CD4-positive, CD25-positive, alpha-beta regulatory T cell (primary cell): ENCODE data around the gene COL20A1. TPM values are rescaled to one million over a fixed set of nuclear protein-coding genes. Genes with fewer than 3 reads are reported as not detected.

ENCODE experiments used
- ATAC-seq, 2 donors: fragments of 150-1000 bp; cut with Tn5 transposase; one replicate each; pipeline ENCODE4 v1.10.0; 2021; ENCODE audit warnings: low read depth in 2 of 2, moderate number of reproducible peaks in 2 of 2, moderate library complexity in 1 of 2
- DNase-seq, 3 donors: peaks; one replicate each; pipeline versions ENCODE4 v3.0.0 to v3.0.0-alpha.2; 2012 to 2022; ENCODE audit warnings: mixed read lengths in 1 of 3
- H3K27ac ChIP-seq: one replicate; pipeline ENCODE4 v1.7.0; 2013; ENCODE audit warnings: mild to moderate bottlenecking, low read length; ENCODE audit not compliant: insufficient read depth, poor library complexity, severe bottlenecking
- H3K27me3 ChIP-seq: one replicate; pipeline ENCODE4 v1.7.0; 2013; ENCODE audit warnings: low read length; ENCODE audit not compliant: control insufficient read depth, insufficient read depth
- H3K36me3 ChIP-seq: one replicate; pipeline ENCODE4 v1.7.0; 2013; ENCODE audit warnings: mild to moderate bottlenecking, low read length, moderate library complexity; ENCODE audit not compliant: control insufficient read depth, insufficient read depth
- H3K4me1 ChIP-seq: 2 replicates; pipeline ENCODE4 v1.7.0; 2013; ENCODE audit warnings: mild to moderate bottlenecking, low read length; ENCODE audit not compliant: insufficient read depth, control insufficient read depth, poor library complexity, severe bottlenecking
- H3K4me3 ChIP-seq: one replicate; pipeline ENCODE4 v1.7.0; 2013; ENCODE audit warnings: low read depth, mild to moderate bottlenecking, low read length, moderate library complexity
- H3K9me3 ChIP-seq, 2 experiments: 1 replicate in 1 of 2; 2 replicates in 1 of 2; pipeline ENCODE4 v1.7.0; 2013; ENCODE audit warnings: low read length in 2 of 2, mild to moderate bottlenecking in 1 of 2, moderate library complexity in 1 of 2; ENCODE audit not compliant: control insufficient read depth in 2 of 2
- H3K27ac Mint-ChIP-seq, 3 donors: one replicate each; pipeline ENCODE4 v1.8.0; 2020 to 2022; ENCODE audit warnings: mild to moderate bottlenecking in 3 of 3, mixed read lengths in 3 of 3, moderate library complexity in 2 of 3
- H3K27me3 Mint-ChIP-seq: one replicate; pipeline ENCODE4 v1.8.0; 2022; ENCODE audit warnings: mild to moderate bottlenecking, mixed read lengths
- H3K36me3 Mint-ChIP-seq: one replicate; pipeline ENCODE4 v1.8.0; 2020; ENCODE audit warnings: mixed read lengths
- H3K4me1 Mint-ChIP-seq, 4 donors: one replicate each; pipeline ENCODE4 v1.8.0; 2020 to 2022; ENCODE audit warnings: mixed read lengths in 4 of 4, mild to moderate bottlenecking in 1 of 4
- H3K4me3 Mint-ChIP-seq, 4 donors: one replicate each; pipeline ENCODE4 v1.8.0; 2020 to 2022; ENCODE audit warnings: mild to moderate bottlenecking in 4 of 4, mixed read lengths in 4 of 4, moderate library complexity in 3 of 4
- H3K9me3 Mint-ChIP-seq, 7 donors: one replicate each; pipeline ENCODE4 v1.8.0; 2020 to 2022; ENCODE audit warnings: mixed read lengths in 7 of 7, mild to moderate bottlenecking in 3 of 7, moderate library complexity in 2 of 7
- polyA plus RNA-seq, 4 donors: library from polyadenylated mRNA; unstranded; fragments of 300-500 nt; fragmentation: Illumina TruSeq; gene quantifications; one replicate each; pipeline ENCODE4 v1.2.3, GENCODE V29; 2021
- total RNA-seq: library from RNA; stranded (reverse); gene quantifications from one replicate; pipeline ENCODE4 v1.2.3, GENCODE V29; 2022

The COL20A1 gene
- total and polyA plus RNA-seq, 5 donors from 2014 or later = 0.20 TPM; not detected in 4

DNA sequence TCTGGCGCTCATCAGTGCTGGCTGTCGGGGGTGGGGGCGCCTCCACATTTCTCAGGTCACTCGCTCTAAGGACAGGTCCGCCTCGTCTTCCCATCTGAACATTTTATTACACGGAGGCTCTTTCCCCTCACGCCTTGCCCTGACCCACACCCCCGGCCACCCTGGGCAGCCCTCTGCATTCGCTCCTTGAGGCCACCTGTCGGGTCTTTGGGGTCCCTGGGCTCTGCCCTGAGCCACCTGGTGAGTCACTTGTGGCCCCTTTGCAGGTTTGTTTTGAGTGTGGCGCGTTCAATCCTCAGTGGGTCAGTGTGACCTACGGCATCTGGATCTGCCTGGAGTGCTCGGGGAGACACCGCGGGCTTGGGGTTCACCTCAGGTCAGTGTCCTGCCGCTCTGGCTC is 17.2 kb upstream of the COL20A1 start:
- peaks cover 0 to 29% (median 25%) of the 10 kb centered on the region in 4 donors for H3K4me1 Mint-ChIP-seq
- Histone ChIP-seq H3K36me3 (peaks cover 39% of the 10 kb centered on the region), H3K27ac (no peak overlapping the region), H3K27me3 (no peaks in the 10 kb centered on the region), H3K4me3 (no peak overlapping the region), H3K9me3 (no peaks in the 10 kb centered on the region), H3K4me1 (peaks cover 21% of the 10 kb centered on the region)
- H3K9me3 Mint-ChIP-seq = no peaks in the 10 kb centered on the region
- no peaks in the 10 kb centered on the region for H3K27me3 Mint-ChIP-seq
- no peak overlapping the region for H3K27ac Mint-ChIP-seq
- ATAC-seq (no peak), DNase-seq (no peak)
- peak overlapping the region in 2 of 4 donors; percentile 61 to 82 for H3K4me3 Mint-ChIP-seq
- peaks cover 4% of the 10 kb centered on the region for H3K36me3 Mint-ChIP-seq

DNA sequence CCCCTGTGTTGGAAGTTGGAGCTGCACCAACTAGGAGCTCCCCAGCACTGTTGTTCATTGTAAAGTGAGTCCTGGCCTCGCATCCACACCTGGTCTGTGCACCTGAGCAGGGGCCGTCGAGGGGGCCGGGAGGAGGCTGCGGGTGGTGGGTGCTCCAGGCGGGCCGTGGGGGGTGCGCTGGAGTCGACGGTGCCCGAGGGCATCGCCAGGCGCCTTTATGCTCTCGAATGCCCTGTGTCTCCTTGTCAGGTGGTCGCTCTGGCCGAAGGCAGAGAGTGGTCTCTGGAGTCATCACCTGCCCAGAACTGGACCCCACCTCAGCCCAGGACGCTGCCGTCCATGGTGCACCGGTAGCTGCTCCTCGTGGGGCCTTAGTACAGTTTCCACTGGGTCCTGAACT is 16.0 kb upstream of the COL20A1 start:
- Histone ChIP-seq H3K4me3 (no peak overlapping the region), H3K4me1 (peaks cover 18% of the 10 kb centered on the region), H3K9me3 (no peaks in the 10 kb centered on the region), H3K27ac (no peak overlapping the region), H3K36me3 (peaks cover 39% of the 10 kb centered on the region), H3K27me3 (no peaks in the 10 kb centered on the region)
- H3K4me1 Mint-ChIP-seq = peaks cover 0 to 23% (median 18%) of the 10 kb centered on the region in 4 donors
- H3K27me3 Mint-ChIP-seq = no peaks in the 10 kb centered on the region
- H3K27ac Mint-ChIP-seq = no peak overlapping the region
- no peaks in the 10 kb centered on the region for H3K9me3 Mint-ChIP-seq
- DNase-seq = no peak
- peaks cover 4% of the 10 kb centered on the region for H3K36me3 Mint-ChIP-seq
- peak overlapping the region in 1 of 4 donors; percentile 82 for H3K4me3 Mint-ChIP-seq
- ATAC-seq = no peak

DNA sequence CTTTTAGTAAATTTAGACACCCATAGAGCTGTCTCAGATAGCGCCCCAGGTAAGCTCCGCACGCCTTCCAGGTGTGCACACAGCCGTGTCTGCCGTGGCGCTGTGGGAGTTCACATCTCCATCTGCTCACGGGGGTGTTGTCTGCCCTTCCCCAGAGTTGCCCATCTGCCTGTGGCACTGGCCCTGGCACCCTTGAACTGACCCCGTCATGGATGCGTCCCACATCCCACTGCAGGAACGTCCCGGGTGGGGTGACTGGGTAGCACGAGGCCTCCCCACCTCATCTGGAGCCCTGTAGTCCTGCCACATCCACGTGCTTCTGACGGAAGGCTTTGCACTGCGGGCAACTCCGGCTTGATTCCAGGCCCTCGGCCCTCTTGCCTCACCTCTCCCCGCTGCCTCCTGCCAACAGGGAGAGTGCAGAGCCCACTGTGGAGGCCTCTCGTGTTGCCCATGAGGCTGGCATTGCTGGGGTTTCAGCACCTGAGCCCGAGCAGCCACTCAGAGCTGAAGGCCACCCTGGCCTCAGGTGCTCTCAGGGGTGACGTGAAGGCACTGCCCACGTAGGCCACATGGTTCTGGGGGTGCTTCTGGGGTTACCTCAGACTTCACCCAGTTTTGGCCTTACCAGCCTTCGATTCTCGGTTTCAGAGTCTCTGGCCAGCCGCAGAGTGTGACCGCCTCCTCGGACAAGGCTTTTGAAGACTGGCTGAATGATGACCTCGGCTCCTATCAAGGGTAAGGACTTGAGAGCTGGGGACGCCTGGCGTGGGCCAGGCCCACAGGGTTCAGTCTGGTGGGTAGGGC is 15.3 kb upstream of the COL20A1 start:
- H3K27ac Mint-ChIP-seq = no peak overlapping the region
- Histone ChIP-seq H3K27ac (no peak overlapping the region), H3K9me3 (no peaks in the 10 kb centered on the region), H3K4me3 (no peak overlapping the region), H3K36me3 (peaks cover 39% of the 10 kb centered on the region), H3K27me3 (no peaks in the 10 kb centered on the region), H3K4me1 (peaks cover 16% of the 10 kb centered on the region)
- no peak overlapping the region for H3K4me3 Mint-ChIP-seq
- ATAC-seq (no peak), DNase-seq (no peak)
- peaks cover 0 to 23% (median 18%) of the 10 kb centered on the region in 4 donors for H3K4me1 Mint-ChIP-seq
- H3K9me3 Mint-ChIP-seq = no peaks in the 10 kb centered on the region
- H3K27me3 Mint-ChIP-seq = no peaks in the 10 kb centered on the region
- peaks cover 4% of the 10 kb centered on the region for H3K36me3 Mint-ChIP-seq

DNA sequence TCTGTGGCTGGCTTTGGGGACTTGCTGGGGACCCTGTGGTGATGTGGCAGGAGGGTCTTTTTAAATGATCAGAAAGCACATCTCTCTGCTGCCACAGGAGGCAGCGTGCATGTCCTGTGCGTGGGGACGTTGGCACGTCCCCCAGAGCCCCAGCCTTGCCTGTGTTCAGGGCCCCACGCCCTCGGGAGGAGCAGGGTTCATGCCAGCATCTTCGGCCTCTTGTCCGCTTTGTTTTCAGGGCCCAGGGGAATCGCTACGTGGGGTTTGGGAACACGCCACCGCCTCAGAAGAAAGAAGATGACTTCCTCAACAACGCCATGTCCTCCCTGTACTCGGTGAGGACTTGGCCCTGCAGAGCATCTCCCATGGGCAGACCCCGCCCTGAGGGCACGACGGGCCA is 14.3 kb upstream of the COL20A1 start:
- peaks cover 0 to 18% (median 14%) of the 10 kb centered on the region in 4 donors for H3K4me1 Mint-ChIP-seq
- H3K27ac Mint-ChIP-seq = no peak overlapping the region
- H3K4me3 Mint-ChIP-seq = no peak overlapping the region
- peaks cover 43% of the 10 kb centered on the region for H3K36me3 ChIP-seq
- DNase-seq = no peak
- H3K4me1 ChIP-seq = peaks cover 8% of the 10 kb centered on the region
- H3K27me3 ChIP-seq = no peaks in the 10 kb centered on the region
- ATAC-seq = no peak
- no peaks in the 10 kb centered on the region for H3K9me3 Mint-ChIP-seq
- no peak overlapping the region for H3K4me3 ChIP-seq
- H3K27ac ChIP-seq = no peak overlapping the region
- H3K36me3 Mint-ChIP-seq = peaks cover 4% of the 10 kb centered on the region
- H3K27me3 Mint-ChIP-seq = no peaks in the 10 kb centered on the region
- H3K9me3 ChIP-seq = no peaks in the 10 kb centered on the region

DNA sequence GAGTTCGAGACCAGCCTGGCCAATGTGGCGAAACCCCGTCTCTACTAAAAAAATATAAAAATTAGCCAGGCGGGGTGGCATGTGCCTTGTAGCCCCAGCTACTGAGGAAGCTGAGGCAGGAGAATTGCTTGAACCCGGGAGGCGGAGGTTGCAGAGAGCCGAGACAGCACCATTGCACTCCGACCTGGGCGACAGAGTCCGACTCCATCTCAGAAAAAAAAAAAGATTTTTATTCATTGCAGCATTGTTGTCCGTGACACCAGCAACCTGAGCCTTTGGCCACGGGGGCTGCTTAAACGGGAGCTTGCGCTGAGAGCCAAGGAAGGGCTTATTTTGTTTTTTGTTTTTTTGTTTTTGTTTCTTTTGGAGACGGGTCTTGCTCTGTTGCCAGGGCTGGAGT is 13.1 kb upstream of the COL20A1 start:
- peak overlapping the region in 1 of 4 donors; percentile 54 for H3K4me3 Mint-ChIP-seq
- H3K27me3 ChIP-seq = no peaks in the 10 kb centered on the region
- H3K4me3 ChIP-seq = no peak overlapping the region
- H3K9me3 Mint-ChIP-seq = no peaks in the 10 kb centered on the region
- no peaks in the 10 kb centered on the region for H3K27me3 Mint-ChIP-seq
- H3K36me3 ChIP-seq = peaks cover 43% of the 10 kb centered on the region
- ATAC-seq (no peak), DNase-seq (no peak)
- H3K36me3 Mint-ChIP-seq = peaks cover 7% of the 10 kb centered on the region
- no peak overlapping the region for H3K27ac ChIP-seq
- H3K4me1 ChIP-seq = peaks cover 3% of the 10 kb centered on the region
- peaks cover 0 to 10% (median 4%) of the 10 kb centered on the region in 4 donors for H3K4me1 Mint-ChIP-seq
- no peak overlapping the region for H3K27ac Mint-ChIP-seq
- H3K9me3 ChIP-seq = no peaks in the 10 kb centered on the region

DNA sequence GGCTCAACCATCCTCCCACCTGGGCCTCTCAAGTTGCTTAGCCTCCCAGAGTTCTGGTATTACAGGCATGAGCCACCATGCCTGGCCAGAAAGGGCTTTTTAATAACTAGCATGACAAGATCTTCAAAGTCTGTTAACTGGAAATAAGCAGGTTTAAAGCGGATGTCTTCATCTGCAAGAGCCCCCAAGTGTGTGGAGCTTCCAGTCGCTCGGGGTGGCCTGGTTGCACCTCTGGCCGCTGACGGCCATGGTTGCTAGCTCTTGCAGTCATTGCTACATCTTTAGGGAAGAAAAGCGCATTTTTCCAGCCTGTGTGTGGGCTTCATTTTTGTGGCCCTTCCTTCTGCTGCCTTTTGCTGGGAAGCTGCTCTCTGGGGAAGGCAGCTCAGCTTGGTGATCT is 12.6 kb upstream of the COL20A1 start:
- ATAC-seq = no peak

DNA sequence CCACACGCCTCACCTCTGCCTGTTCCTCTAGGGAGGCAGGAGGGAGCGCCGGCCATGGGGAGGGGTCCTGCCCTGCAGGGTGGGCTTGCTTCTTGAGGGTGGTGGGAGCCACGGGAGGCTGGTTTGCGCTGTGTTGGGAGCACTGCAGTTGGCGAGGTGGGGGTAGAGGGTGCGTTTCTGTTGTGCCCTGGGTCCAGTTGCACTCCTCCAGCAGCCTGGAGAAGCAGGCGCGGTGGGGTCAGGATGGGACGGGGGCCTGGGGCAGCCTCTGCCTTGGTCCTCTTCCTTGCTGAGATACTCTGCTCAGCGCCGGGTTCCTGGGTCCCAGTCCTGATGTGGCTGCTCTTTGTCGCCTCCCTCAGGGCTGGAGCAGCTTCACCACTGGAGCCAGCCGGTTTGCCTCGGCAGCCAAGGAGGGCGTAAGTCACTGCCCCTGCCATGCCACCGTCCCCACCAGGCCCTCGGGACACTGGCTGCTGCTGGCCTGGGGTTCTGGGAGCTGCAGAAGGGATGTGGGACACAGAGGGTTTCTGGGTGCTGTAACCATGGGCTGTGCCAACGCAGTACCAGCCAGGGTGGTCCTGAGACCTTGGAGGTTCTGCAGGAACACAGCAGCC is 11.9 kb upstream of the COL20A1 start:
- Mint-ChIP-seq H3K9me3 (no peaks in the 10 kb centered on the region), H3K27me3 (no peaks in the 10 kb centered on the region), H3K4me3 (no peak overlapping the region), H3K27ac (no peak overlapping the region), H3K36me3 (peaks cover 7% of the 10 kb centered on the region), H3K4me1 (peaks cover 0 to 4% (median 0%) of the 10 kb centered on the region in 4 donors)
- ATAC-seq = no peak
- peaks cover 3% of the 10 kb centered on the region for H3K4me1 ChIP-seq
- H3K36me3 ChIP-seq = peaks cover 44% of the 10 kb centered on the region
- DNase-seq = no peak
- no peak overlapping the region for H3K4me3 ChIP-seq
- H3K27ac ChIP-seq = no peak overlapping the region
- no peaks in the 10 kb centered on the region for H3K27me3 ChIP-seq
- no peaks in the 10 kb centered on the region for H3K9me3 ChIP-seq

More for the DNA sequence above, 12.6 kb upstream of the COL20A1 start:
- Histone ChIP-seq H3K27ac (no peak overlapping the region), H3K9me3 (no peaks in the 10 kb centered on the region), H3K4me3 (no peak overlapping the region), H3K36me3 (peaks cover 43% of the 10 kb centered on the region), H3K27me3 (no peaks in the 10 kb centered on the region), H3K4me1 (peaks cover 3% of the 10 kb centered on the region)
- no peak overlapping the region for H3K4me3 Mint-ChIP-seq
- no peaks in the 10 kb centered on the region for H3K9me3 Mint-ChIP-seq
- H3K36me3 Mint-ChIP-seq = peaks cover 7% of the 10 kb centered on the region
- H3K27ac Mint-ChIP-seq = peak overlapping the region in 1 of 3 donors; percentile 8
- no peak for DNase-seq
- no peaks in the 10 kb centered on the region for H3K27me3 Mint-ChIP-seq
- peaks cover 0 to 6% (median under 1%) of the 10 kb centered on the region in 4 donors for H3K4me1 Mint-ChIP-seq
